D721Med (cell line): ENCODE measurements around the gene DNER.
A peak's percentile ranks its signal among the peaks of the same experiment; 100 is the strongest.

Source experiments
- DNase-seq: peaks from one replicate; pipeline ENCODE4 v3.0.0; 2011; ENCODE audit warnings: low spot score; ENCODE audit not compliant: insufficient read length
- FAIRE-seq: peaks from 2 replicates; lab custom pipeline; 2011; peaks lifted over from hg19 to GRCh38; lab: Jason Lieb, UNC
- CTCF ChIP-seq: IDR thresholded peaks from 2 replicates; pipeline ENCODE4 v1.5.1; 2012; ENCODE audit warnings: mild to moderate bottlenecking, control low read depth; ENCODE audit not compliant: insufficient read depth; ENCODE audit errors: missing control alignments

DNER gene

GRCh38 chr2:229431327-229431954 lies 282.9 kb downstream of the DNER start:
- peak; percentile 31 for TF ChIP-seq CTCF
- FAIRE-seq (peak; percentile 6), DNase-seq (no peak)

GRCh38 chr2:229429589-229429988 lies 284.8 kb downstream of the DNER start:
- DNase-seq: no peak
- no peak for FAIRE-seq
- TF ChIP-seq CTCF: no peak

GRCh38 chr2:229426464-229426863 lies 287.9 kb downstream of the DNER start:
- FAIRE-seq: peak; percentile 71
- TF ChIP-seq CTCF: no peak
- no peak for DNase-seq

- no peak for TF ChIP-seq CTCF
- DNase-seq (no peak), FAIRE-seq (no peak)
These were observed 288.8 kb downstream of the DNER start for GRCh38 chr2:229425598-229425997.

GRCh38 chr2:229422063-229422462 lies 292.3 kb downstream of the DNER start:
- DNase-seq (no peak), FAIRE-seq (no peak)
- no peak for TF ChIP-seq CTCF

GRCh38 chr2:229419158-229419557 lies 295.2 kb downstream of the DNER start:
- DNase-seq: no peak
- FAIRE-seq: no peak
- TF ChIP-seq CTCF: no peak

- FAIRE-seq (no peak), DNase-seq (no peak)
- no peak for TF ChIP-seq CTCF
These were observed 296.4 kb downstream of the DNER start for GRCh38 chr2:229417916-229418315.
